HuH-7 (cell line): ENCODE data around the gene SMPD3.

Experiments used
- DNase-seq: peaks from one replicate; pipeline ENCODE4 v3.0.0; 2011; ENCODE audit warnings: low spot score

The SMPD3 gene

DNA sequence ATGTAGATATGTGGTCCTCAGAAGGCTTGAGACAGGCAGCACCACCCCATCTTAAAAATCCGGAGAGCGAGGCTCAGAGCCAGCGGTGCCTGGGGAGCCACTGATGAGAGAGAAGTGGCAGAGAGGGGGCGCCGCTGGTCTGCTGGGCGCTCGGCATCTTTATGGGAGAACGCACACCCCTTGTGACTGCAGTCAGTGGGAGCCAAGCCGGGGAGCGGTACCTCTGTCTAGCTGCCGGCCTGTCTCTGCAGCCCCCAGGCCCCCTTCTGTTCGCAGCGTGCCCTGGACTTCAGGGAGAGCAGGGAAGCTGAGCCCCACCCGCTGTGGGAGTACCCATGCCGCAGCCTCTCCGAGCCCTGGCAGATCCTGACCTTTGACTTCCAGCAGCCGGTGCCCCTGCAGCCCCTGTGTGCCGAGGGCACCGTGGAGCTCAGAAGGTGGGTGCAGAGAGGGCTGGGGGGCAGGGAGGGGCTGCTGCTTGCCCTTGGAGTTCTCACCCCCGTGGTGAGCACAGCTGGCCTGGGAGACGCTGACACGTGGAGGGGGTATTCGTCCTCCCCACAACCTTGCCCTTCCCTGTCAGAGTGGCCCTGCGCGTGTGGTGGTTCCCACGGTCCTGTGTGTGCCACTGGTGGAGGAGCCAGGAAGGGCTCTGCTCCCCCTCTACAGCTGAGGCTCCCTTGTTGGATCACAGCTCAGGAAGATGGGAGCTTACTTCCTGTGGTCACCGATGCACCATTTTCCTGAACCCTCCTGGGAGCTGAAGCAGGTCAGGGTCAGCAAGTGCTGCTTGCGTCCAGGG is 92.7 kb downstream of the SMPD3 start:
- DNase-seq, result no peak

DNA sequence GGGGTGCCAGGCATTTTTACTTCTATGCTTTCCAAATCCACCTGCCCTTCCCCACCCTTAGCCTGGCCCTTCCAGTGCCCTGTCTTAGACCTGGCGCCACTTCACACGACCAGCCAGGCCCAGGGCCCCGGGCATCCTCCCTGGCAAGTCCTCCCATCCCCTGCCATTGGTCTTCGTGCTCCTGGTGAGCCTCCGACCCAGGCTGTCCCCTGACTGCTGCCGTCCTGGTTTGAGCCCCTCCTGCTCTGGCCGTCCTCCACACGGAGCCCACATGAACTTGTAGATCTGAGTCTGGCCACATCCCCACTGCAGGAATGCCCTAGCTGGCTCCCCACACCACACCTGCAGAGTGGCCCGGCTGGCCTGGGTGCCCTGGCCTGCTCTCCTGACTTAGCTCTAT is 93.5 kb downstream of the SMPD3 start:
- no peak for DNase-seq

DNA sequence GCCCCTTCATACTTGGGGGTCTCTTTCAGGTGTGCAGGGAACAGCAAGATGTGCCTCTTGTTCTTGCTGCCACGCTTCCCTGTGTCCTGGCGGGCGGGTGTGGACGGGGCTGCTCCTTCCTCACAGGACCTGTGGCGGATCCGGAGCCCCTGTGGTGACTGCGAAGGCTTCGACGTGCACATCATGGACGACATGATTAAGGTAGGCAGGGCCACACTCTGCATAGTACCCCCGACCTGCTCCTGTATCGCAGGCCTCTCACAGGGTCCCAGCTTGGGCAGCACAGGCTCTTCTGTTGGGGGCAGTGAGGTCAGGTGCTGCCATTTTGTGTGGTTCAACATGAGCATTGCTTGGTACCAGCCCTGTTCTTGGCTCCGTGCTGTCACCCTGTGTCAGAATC is 94.9 kb downstream of the SMPD3 start:
- no peak for DNase-seq

DNA sequence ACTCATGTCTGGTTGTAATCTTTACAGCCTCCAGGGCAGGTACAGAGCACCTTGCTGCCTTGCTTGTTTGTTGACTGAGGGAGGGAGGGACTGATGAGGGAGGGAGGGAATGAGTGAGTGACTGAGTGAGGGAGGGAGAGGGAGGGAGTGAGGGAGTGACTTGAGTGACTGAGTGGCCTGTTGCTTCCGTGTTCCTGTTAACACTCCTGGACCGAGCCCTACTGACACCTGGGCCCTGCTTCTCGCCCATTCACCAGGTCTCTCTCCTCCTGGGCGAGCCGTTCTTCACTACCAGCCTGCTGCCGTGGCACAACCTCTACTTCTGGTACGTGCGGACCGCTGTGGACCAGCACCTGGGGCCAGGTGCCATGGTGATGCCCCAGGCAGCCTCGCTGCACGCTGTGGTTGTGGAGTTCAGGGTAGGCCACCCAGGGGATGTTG is 96.3 kb downstream of the SMPD3 start:
- DNase-seq, result no peak

DNA sequence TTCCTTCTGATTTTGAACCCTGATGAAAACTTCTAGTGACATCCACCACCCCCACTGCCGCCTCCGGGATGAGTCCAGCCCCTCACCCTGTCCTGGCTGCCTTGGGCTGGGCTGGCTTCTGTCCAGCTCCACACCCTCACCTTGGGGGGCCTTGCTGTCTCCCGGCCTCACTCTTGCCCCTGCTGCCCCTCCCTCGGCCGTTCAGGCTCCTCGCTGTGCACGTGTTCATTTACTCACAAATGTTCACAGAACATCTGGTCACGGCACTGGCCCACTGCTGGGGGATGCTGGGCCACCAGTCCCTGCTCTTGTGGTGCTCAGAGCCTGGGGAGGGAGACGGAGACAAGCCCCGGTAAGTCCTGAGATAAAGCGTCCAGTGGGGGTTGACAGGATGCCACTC is 96.8 kb downstream of the SMPD3 start:
- DNase-seq, result no peak

DNA sequence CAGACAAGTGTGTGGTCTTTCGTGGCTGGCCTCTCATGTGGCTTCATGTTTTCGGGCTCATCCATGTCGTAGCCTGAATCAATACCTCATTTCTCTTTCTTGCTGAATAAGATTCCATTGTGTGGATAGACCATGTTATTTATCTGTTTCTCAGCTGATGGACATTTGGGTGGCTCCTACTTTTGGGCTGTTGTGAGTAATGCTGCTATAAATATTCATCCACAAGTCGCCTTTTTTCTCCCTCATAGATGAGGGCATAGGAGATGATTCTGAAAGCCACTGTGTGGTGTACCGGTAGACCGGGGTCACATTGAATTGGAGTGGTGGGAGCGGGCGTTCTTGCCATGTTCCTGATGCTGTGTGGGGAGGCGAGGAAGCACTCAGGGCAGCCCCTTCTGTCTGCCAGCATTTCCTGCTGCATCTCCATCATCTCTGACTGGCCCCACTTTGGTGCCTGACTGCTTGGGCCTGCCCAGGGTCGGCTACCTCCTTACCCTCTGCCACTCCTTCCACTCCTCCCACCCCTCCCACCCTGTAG is 97.4 kb downstream of the SMPD3 start:
- DNase-seq, result no peak

DNA sequence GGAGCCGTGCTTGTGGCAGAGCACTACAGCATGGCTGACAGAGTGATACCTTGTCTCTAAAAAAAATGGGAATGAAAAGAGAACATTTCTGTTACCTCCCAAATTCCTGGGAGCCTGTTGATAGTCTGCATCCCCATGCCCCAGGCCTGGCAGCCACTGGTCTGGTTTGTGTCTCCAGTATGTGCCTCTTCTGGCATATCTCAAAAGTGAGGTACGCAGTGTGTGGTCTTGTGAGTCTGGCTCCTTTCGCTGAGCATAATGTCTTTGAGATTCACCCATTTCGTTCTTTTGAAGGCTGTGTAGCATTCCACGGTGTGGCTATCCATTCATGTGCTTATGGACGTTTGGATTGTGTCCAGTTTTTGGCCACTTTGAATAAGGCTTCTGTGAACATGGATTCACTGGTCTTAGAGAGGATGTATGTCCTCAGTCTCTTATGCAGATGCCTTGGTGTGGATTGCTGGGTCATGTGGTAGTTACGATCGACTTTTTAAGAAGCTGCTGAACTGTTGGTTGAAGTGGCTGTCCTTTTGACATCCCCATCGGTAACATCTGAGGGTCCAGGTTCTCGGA is 98.4 kb downstream of the SMPD3 start:
- DNase-seq, result no peak

DNA sequence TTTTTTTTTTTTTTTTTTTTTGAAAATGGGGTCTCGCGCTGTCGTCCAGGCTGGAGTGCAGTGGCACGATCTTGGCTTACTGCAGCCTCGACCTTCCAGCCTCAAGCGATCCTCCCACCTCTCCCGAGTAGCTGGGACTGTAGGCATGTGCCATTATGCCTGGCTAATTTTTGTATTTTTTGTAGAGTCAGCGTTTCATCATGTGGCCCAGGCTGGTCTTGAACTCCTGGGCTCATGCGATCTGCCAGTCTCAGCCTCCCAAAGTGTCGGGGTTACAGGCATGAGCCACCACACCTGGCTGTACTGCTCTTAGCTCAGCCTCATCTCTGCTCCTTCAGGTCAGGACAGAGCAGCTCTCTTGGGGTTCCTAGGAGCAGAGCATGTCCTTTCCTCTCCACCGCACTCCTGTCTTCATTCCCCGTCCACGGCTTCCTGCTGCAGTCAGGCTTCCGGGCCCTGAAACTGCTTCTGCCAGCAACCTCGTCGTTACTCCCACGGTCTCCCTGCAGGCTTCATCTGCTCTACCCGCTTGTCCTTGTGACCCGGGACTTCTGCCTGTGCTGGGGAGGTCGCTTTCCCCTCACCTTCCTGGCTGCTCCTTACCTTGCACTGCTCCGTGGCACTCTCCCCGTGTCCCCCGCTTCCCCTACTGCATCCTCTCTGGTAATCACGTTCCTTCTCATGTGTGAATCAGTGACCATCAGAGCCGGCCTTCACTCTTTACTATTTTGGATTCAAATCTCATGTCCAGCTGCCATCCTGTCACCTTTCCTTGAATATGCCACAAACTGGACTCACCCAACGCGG is 99.5 kb downstream of the SMPD3 start:
- no peak for DNase-seq

DNA sequence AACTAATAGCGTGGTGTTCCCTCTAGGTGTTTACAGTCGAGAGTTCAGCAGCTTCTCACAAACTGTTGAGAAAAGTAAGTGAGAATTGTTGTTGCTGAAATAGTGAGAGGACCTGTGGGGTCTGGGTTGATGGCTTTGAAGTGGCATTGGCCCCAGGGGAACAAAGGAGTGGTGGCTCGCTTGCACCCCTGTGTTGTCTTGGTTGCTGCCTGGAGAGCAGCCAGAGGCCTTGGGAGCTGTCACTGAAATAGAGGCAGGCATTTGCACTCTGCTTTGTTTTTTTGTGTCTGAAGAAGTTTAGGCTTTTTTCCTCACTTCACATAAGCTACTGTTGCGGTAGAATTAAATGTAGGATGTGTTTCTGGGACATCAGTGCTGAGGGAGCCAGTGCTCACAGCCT is 100.7 kb downstream of the SMPD3 start:
- no peak for DNase-seq

DNA sequence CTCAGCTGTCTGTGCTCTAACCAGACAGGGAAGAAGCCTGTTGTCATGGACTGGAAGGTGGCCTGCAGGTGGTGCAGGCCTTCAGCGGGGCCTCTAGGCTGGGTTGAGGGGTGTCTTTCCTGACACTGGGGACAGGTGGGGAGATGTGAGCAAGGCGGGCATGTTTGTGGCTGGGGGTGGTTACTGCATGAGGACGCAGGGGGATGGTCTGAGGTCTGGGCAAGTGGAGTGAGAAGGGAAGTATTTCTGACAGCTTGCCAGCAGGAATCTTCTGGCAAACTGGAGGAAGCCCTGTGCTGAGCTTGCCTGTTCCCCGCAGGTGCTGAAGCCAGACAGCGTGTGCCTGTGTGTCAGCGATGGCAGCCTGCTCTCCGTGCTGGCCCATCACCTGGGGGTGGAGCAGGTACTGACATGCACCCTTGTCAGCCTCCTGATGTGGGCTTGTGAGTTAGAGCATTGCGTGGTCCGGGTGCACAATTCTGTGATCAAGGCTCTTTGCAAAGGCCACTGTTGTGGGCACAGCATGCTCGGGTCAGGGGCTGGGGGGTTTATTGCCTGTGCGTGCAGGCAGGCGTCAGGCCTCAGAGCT is 101.3 kb downstream of the SMPD3 start:
- no peak for DNase-seq

DNA sequence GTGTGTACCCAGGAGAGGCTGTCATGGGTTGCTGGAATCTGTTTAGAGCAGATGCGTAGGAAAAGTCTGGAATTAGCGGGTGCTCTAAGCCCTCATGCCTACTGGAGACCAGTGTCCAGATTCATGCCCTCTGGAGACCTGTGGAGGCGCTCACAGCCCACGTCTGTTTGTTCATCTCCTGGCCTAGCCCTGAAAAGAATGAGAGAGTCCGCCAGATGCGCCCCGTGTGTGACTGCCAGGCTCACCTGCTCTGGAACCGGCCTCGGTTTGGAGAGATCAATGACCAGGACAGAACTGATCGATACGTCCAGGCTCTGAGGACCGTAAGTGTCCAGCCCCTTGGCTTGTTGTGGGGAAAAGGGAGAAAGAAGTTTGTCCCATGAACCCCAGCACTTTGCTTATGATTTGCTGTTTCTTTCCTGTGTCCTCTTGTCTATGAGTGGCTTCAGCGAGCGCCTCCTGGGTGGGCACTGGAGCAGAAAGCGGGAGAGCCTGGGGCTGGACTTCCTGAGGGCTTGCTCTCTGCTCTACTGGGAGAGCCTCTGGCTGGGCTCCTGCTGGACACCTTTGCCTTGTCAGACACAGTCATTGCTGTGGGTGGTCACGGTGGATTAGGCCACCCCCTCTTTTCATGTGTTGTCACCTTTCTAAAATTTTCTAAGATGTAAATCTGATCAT is 102.2 kb downstream of the SMPD3 start:
- no peak for DNase-seq

DNA sequence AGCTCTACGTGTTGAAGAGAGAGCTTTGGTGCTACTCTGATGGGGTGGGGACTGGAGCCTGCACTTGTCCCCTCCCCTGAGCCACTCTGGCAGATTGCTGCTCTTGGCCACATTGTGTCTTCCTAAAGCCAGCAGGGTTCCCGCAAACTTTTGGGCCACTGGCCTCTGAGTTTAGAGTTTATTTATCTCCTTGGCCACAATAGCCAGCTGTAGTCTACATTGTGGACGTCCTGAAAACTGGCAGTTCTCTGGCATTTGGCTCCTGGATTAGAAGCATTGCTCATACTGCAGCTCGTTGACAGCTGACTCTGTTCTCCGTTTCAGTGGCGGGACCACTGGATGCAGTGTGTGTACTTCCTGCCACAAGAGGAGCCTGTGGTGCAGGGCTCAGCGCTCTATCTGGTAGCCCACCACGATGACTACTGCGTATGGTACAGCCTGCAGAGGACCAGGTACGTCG is 102.9 kb downstream of the SMPD3 start:
- DNase-seq, result no peak

DNA sequence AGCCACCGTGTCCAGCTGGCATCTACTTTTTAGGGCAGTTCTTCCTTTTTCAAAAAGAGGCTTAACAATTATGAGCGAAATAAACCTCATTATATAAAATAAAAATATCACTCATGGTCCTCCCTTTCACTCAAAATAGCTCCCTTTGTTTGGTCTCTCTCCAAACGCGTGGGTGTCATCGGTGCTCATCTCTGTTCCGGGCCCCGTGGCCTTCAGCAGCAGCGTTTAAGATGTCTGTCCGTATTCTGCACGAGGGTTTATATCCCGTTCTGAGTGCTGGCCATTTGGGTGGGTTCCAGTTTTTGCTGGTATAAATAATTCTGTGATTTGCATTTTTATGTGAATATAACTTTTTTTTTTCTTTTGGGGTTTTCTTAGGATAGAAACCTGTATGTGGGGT is 104.1 kb downstream of the SMPD3 start:
- no peak for DNase-seq

DNA sequence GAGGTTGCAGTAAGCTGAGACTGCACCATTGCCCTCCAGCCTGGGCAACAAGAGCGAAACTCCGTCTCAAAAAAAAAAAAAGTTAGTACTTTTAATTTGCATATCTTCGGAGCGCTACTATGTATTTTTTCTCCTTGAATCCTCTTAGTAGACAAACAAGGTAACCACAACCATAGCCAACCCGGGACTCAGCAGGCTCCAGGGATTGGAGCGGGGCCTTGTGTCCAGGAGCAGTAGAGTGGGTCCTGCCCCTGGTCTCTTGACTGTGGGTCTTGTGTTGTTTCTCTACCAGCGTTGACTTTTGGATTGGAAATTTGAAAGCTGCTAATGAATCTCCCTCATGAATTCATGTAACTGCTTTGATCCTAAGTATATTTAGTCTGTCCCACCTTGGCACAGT is 105.2 kb downstream of the SMPD3 start:
- DNase-seq, result no peak

DNA sequence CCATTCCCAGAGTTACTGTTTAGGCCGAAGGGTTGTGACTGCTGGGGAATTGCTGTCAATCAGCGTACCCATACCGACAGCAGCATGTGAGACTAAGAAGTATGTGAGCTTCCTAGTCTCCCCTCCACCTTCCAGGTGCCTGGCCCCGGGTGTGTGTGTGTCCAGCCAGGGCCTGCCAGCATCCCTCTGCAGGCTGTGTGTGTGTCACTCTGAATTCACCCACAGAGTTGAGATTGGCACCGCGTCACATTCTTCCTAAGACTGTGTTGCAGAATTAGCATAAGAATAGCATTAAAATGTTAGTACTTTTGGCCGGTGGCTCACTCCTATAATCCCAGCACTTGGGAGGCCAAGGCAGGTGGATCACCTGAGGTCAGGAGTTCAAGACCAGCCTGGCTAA is 105.7 kb downstream of the SMPD3 start:
- DNase-seq, result no peak

DNA sequence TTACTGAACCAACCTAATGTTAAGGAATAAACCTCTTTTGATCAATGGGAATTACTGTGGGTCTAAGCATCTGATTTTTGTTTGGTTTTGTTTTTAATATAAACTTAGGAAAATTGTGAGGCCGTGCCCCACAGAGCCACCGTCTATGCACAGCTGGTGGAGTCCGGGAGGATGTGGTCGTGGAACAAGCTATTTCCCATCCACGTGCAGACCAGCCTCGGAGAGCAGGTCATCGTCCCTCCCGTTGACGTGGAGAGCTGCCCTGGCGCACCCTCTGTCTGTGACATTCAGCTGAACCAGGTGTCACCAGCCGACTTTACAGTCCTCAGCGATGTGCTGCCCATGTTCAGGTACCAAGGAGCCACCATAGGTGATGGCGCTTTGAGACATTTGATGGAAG is 109.1 kb downstream of the SMPD3 start:
- DNase-seq, result no peak

DNA sequence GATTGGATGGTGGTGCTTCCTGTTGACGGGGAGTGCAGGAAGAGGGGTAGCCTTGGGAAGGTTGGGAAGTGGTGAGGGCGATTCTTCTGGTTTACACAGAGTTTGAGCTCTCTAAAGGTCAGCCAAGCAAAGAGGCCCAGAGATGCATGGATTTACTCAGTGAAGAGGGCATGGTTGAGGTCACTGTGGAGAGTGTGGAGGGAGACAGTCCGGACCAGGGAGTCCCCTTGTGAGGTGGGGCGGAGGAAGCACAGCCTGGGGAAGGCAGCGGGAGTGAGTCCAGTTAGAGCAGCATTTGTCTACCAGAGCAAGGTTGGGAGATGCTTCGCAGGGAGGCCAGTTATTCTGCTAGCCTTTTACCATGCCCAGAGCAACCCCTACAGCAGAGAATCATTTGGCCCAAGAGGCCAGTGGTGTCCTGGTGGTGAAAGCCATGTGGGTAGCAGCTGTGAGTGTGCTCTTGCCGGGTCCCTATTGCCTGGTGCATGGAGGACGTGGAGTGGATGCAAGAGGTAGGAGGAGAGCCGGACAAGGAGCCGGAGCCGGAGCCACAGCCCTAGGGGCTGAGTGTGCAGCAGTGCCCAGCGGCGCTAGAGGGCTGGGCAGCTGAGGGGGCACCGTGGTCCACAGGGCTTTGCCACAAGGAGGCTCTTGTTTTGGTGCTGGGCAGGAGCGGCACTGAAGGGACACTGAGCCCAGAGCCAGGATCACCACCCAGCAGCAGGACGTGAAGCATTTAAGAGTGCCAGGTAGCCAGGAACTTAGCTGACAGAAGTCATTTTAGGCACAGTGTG is 109.8 kb downstream of the SMPD3 start:
- DNase-seq, result no peak

DNA sequence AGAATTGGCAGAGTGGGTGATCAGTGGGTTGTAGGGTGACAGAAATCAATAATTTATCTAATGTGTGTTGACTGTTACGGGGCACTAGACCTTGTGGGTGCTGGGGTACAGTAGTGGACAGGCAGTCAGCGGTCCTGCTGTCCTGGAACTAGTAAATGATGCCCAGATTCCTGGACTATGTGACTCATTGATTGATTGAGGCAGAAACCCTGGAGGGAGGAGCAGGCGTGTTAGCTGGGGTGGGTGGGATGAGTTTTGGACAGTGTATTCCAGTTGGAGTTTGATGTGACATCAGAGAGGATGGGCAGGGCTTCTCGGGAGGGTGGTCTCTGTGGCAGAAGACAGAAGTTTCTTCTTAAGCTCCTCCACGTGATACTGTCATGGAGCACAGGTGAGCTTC is 113.1 kb downstream of the SMPD3 start:
- DNase-seq, result no peak

DNA sequence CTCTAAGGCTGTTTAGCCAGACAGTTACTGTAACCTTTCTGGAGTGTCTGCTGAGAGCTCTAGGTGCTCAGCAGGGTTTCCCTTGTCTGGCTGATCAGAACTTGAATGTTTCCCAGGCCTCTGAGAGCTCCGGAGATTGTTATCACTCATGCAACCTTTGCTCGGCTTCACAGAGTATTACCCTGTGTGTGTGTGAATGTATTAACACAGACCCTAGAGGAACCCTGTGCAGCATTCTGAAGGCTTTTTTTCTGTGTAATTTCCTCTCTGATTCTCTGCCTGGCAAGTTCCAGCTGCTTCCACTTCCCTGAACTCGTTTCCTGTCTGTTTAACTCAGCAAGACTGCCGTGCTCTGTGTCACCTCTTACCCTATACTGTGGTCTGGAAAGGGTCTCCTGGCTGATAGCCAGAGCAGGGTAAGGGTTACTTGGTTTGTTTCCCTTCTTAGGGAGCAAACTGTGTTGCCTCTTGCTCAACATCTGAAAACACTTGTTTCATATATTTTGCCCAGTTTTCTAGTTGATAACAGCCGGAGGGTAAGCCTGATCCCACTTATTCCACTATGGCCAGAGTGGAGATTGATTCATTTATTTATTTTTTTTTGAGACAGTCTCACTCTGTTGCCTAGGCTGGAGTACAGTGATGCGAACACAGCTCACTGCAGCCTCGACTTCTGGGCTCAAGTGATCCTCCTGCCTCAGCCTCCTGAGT is 115.7 kb downstream of the SMPD3 start:
- peak; percentile 59 for DNase-seq

DNA sequence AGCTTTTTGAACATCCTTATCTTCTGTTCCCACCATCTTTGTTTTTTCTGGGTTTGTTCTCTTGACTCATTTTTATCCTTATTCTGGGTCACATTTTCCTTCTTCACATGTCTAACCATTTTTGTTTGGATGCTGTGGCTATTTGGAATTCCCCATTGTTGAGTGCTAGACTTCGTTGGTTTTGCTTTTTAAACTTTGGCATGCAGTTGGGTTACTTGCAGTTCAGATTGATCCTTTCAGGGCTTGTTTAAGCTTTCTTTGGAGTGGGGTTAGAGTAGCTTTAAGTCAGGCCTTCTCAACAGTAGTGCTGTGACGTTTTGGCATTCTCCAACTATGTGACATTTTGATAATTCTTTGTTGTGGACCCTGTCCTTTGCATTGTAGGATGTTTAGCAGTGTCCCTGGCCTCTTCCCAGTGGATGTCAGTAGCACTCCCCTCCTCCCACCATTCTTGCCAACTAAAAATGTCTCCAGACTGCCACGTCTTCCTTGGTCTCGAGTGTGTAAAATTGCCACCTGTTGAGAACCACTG is 116.4 kb downstream of the SMPD3 start:
- no peak for DNase-seq
